ENCODE data around the gene PTGFRN. TPM values are rescaled to one million over a fixed set of nuclear protein-coding genes. Genes with fewer than 3 reads are reported as not detected.

The PTGFRN gene
- total RNA-seq, 4 donors from 2014 or later, result 64.5 to 92.0 (median 83.9) TPM

- no peak overlapping the region for H3K27ac ChIP-seq
- H3K36me3 ChIP-seq, result peaks cover 18% of the 10 kb centered on the region
- no peaks in the 10 kb centered on the region for H3K9me3 ChIP-seq
- H3K27me3 ChIP-seq, result no peaks in the 10 kb centered on the region
- 92% methylated on average over 8 of the region's 9 CpGs for WGBS
- DNase-seq (ENCODE audit: low spot score in 2 of 2), result no peak
- no peak overlapping the region for H3K4me3 ChIP-seq
- TF ChIP-seq CTCF (IDR thresholded peaks at IDR 0.05) (no peak), EP300 (IDR thresholded peaks at IDR 0.05) (no peak), POLR2A (IDR thresholded peaks at IDR 0.05) (no peak), POLR2AphosphoS5 (IDR thresholded peaks at IDR 0.05) (no peak)
- no peaks in the 10 kb centered on the region for H3K4me1 ChIP-seq
Observed at GRCh38 chr1:116982319-116983004, 72.7 kb downstream of the PTGFRN start.

GRCh38 chr1:116983112-116983511 is 73.4 kb downstream of the PTGFRN start:
- H3K4me1 ChIP-seq, result peaks cover under 1% of the 10 kb centered on the region
- H3K9me3 ChIP-seq, result no peaks in the 10 kb centered on the region
- H3K27me3 ChIP-seq, result no peaks in the 10 kb centered on the region
- H3K4me3 ChIP-seq, result no peak overlapping the region
- no peak for DNase-seq (ENCODE audit: low spot score in 2 of 2)
- TF ChIP-seq CTCF (IDR thresholded peaks at IDR 0.05), result no peak
- no peak for TF ChIP-seq POLR2AphosphoS5 (IDR thresholded peaks at IDR 0.05)
- no peak for TF ChIP-seq POLR2A (IDR thresholded peaks at IDR 0.05)
- TF ChIP-seq EP300 (IDR thresholded peaks at IDR 0.05), result no peak
- 44% methylated on average over 5 of the region's 5 CpGs for WGBS
- peaks cover 18% of the 10 kb centered on the region for H3K36me3 ChIP-seq
- no peak overlapping the region for H3K27ac ChIP-seq

- Histone ChIP-seq H3K4me3 (no peak overlapping the region), H3K27ac (no peak overlapping the region), H3K9me3 (no peaks in the 10 kb centered on the region), H3K36me3 (peaks cover 21% of the 10 kb centered on the region), H3K27me3 (no peaks in the 10 kb centered on the region), H3K4me1 (peaks cover 6% of the 10 kb centered on the region)
- WGBS, result 65% methylated on average over 4 of the region's 4 CpGs
- no peak for TF ChIP-seq POLR2AphosphoS5 (IDR thresholded peaks at IDR 0.05)
- no peak for TF ChIP-seq POLR2A (IDR thresholded peaks at IDR 0.05)
- TF ChIP-seq EP300 (IDR thresholded peaks at IDR 0.05), result no peak
- TF ChIP-seq CTCF (IDR thresholded peaks at IDR 0.05), result no peak
- no peak for DNase-seq (ENCODE audit: low spot score in 2 of 2)
Observed at GRCh38 chr1:116983678-116984077, 74.0 kb downstream of the PTGFRN start.

GRCh38 chr1:116984406-116985160 is 74.9 kb downstream of the PTGFRN start:
- H3K4me1 ChIP-seq, result peaks cover 15% of the 10 kb centered on the region
- H3K9me3 ChIP-seq, result no peaks in the 10 kb centered on the region
- peaks cover 21% of the 10 kb centered on the region for H3K36me3 ChIP-seq
- H3K27ac ChIP-seq, result no peak overlapping the region
- no peaks in the 10 kb centered on the region for H3K27me3 ChIP-seq
- 58% methylated on average over 14 of the region's 14 CpGs for WGBS
- TF ChIP-seq EP300 (IDR thresholded peaks at IDR 0.05) (peak; percentile 19), CTCF (IDR thresholded peaks at IDR 0.05) (no peak), POLR2A (IDR thresholded peaks at IDR 0.05) (no peak)
- H3K4me3 ChIP-seq, result no peak overlapping the region
- no peak for DNase-seq (ENCODE audit: low spot score in 2 of 2)
